OCI-LY7 (cell line): ENCODE measurements around the gene MEAK7.

Experiments
- CTCF ChIP-seq: fragments of 200-600 bp; sonication (generic); conservative IDR thresholded peaks from 2 replicates; pipeline ENCODE4 v1.5.1; 2014; ENCODE audit warnings: mild to moderate bottlenecking, antibody characterized with exemption, low read length, moderate library complexity, mixed read lengths
- EZH2phosphoT487 ChIP-seq: fragments of 200-600 bp; sonication (generic); IDR thresholded peaks from 2 replicates; pipeline ENCODE4 v1.6.1; 2018; ENCODE audit warnings: low read depth, borderline replicate concordance, mild to moderate bottlenecking, mixed run types, antibody characterized with exemption, low read length, moderate library complexity, mixed read lengths

- TF ChIP-seq CTCF: no peak
- TF ChIP-seq EZH2phosphoT487: no peak
Measured at GRCh38 chr16:84478172-84478947, 26.1 kb downstream of the MEAK7 start.
